Ishikawa (cell line): Measurements from ENCODE around the gene TMIE.

Source experiments
- CREB1 ChIP-seq: IDR thresholded peaks from 2 replicates; pipeline ENCODE4 v1.6.1; 2012; ENCODE audit warnings: low read depth
- EGR1 ChIP-seq: IDR thresholded peaks from 2 replicates; pipeline ENCODE4 v1.6.1; 2012
- EP300 ChIP-seq: IDR thresholded peaks from 2 replicates; pipeline ENCODE4 v1.6.1; 2012; ENCODE audit warnings: borderline replicate concordance
- FOXM1 ChIP-seq: IDR thresholded peaks from 2 replicates; pipeline ENCODE4 v1.6.1; 2012; ENCODE audit warnings: low read depth, borderline replicate concordance
- MAX ChIP-seq: IDR thresholded peaks from 2 replicates; pipeline ENCODE4 v1.6.1; 2012
- NFIC ChIP-seq: IDR thresholded peaks from 2 replicates; pipeline ENCODE4 v1.6.1; 2012
- RAD21 ChIP-seq: IDR thresholded peaks from 2 replicates; pipeline ENCODE4 v1.6.1; 2012; ENCODE audit warnings: low read depth
- REST ChIP-seq: IDR thresholded peaks from 2 replicates; pipeline ENCODE4 v1.6.1; 2012; ENCODE audit warnings: low read depth, mild to moderate bottlenecking
- TAF1 ChIP-seq: IDR thresholded peaks from 2 replicates; pipeline ENCODE4 v1.6.1; 2012; ENCODE audit warnings: low read depth, mild to moderate bottlenecking
- TCF12 ChIP-seq: IDR thresholded peaks from 2 replicates; pipeline ENCODE4 v1.6.1; 2012; ENCODE audit warnings: low read depth
- TEAD4 ChIP-seq: IDR thresholded peaks from 2 replicates; pipeline ENCODE4 v1.6.1; 2012
- USF1 ChIP-seq: IDR thresholded peaks from 2 replicates; pipeline ENCODE4 v1.6.1; 2012

DNA sequence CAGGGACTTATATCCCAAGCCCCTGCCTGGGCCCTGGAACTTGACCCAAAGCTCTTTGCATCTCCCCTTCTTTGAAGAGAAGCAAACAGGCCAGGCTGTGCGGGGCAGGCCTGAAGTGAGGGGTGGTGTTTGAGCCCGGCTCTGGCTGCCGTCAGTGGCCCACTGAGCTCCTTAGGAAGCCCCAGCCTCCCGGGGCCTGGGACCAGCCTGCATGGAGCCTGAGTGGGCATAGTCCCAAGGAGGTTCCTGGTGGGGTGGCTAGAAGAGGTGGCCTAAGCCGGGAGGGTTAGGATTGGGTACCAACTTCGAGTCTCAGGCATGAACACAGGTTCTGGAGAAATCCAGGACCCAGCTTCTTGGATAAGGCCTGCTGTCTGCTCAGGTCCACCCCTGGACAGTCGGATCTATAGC, 6.4 kb downstream of the TMIE start:
- TF ChIP-seq EP300 (no peak), TAF1 (no peak), REST (no peak), EGR1 (no peak), RAD21 (no peak), TEAD4 (no peak), NFIC (no peak), CREB1 (no peak), MAX (no peak), TCF12 (no peak), USF1 (no peak), FOXM1 (no peak)
